ENCODE results near the gene CTTN.

Gene CTTN

DNA sequence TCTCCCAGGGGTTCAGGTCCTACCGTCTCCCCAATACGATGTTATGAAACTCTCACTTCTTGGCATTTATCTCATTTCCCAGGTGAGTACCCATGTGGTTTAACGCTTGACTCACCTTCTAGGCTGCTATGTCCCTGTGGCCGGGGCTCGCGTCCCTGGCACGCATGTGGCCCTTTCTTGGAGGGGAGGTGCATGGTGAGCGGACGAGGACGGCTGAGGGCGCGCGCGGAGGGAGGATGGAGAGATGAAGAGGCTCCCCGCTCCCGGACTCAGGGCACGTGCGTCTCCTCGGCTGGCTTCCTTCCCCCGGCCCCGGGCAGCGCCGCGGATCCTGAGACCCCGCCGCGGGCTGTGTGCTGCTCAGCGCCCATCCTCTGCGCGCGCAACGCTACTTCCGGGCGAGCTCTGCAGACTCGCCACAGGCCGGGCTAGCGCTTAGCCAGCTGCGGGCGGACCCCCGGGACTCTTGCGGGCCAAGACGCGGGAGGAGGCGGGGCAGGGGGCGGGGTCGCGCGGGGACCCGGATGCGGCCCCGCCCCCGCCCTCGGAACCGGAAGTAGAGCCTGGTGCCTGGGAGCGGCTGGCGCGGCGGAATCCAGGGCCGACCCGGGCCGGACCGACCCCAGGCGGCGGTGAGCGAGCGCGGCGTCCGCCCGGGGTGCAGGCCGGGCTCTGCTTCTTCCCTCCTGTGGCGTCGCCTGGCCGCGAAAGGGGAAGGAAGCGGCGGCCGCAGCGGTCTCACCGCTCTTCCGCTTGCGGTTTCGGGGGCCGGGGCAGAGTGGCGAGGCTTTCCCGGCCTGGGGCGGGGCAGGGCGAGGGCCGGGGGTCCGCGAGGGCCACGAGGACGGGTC is at the start of gene CTTN:
Gene CTTN (plus strand): TSS at position 547 of the 851 bp plus-strand sequence. CDS start 8,769 bp downstream, outside the sequence.
- DNase-seq (ENCODE audit: low read depth): peak; percentile 18

DNA sequence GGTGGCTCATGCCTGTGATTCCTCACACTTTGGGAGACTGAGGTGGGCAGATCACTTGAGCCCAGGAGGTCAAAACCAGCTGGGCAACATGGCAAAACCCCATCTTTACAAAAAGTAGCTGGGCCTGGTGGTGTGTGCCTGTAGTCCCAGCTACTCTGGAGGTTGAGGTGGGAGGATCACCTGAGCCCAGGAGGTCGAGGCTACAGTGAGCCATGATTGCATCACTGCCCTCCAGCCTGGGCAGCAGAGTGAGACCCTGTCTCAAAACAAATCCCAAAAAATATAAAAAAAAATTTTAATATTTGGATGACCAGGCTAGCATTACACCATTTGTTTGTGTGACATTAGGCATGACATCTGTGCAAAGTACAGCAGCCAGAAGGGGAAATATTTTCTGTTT is 49.7 kb upstream of the CTTN start:
- no peak for DNase-seq (ENCODE audit: low read depth)

DNA sequence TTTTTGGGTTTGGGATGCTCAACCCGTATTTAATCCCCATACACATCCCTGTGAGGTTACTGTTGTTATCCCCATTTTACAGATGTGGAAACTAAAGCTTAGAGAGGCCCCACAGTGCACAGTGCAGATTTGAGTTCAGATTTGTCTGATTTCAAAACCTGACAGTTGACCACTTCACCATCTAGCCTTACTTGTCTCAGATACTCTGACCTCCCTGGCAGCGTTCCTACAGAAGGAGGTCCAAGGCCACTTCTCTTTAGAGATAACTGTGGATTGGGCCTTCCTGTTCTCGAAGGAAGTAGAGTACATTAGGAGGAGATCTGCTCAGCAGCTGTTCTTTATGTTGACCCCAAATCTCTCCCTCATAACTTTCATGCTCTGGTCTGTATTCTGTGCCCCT is 46.7 kb upstream of the CTTN start:
- no peak for DNase-seq (ENCODE audit: low read depth)

DNA sequence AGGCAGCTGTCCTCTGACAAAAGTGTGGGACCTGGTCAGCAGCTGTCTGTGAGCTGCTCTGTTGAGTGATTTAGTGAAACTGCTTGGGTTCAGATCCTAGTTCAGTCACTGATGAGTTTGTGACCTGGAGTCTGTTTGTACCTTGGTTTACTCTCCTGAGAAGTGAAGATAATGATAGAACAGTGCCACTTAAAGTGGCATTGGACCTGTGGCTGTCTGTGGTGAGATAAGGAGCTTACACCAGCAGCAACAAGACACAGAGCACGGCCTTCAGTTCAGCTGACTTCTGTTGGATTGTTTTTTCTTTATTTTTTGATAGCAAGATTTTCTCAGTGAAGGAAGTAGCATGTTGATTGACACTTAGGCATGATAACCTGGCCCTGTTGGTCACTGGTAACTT is 46.2 kb upstream of the CTTN start:
- DNase-seq (ENCODE audit: low read depth): no peak

DNA sequence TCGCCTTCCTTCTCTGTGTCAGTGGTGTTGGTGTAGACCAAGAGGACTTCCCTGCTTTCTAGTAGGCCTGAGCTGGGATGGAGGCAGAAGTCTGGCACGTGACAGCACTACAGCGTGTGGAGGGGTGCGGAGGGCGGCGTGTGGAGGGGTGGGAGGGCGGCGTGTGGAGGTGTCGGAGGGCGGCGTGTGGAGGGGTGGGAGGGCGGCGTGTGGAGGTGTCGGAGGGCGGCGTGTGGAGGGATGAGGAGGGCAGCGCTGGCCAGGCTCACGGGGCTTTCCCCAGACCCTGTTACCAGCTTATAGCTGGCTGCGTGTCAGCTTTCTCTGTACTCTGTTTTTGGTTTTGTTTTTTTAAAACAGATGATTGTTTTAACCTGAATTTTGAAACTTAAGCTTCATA is 45.7 kb upstream of the CTTN start:
- no peak for DNase-seq (ENCODE audit: low read depth)

DNA sequence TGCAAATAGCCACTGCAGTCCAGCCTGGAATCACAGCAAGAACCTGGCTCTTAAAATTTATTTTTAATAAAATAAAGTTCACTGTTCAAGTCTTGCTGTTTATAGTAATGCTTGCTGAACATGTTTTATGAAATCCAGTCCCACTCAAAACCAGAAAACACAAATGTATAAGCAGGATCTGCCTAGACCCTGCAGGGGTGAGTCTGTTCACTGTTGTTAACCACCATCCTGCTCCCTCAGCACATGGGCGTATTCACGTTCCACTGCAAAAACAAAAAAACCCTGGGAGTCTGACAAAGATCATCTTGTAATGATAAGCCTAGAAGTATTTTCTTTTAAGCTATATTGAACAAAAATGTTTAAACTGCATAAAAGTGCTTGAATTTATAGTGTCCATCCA is 45.0 kb upstream of the CTTN start:
- DNase-seq (ENCODE audit: low read depth): no peak

DNA sequence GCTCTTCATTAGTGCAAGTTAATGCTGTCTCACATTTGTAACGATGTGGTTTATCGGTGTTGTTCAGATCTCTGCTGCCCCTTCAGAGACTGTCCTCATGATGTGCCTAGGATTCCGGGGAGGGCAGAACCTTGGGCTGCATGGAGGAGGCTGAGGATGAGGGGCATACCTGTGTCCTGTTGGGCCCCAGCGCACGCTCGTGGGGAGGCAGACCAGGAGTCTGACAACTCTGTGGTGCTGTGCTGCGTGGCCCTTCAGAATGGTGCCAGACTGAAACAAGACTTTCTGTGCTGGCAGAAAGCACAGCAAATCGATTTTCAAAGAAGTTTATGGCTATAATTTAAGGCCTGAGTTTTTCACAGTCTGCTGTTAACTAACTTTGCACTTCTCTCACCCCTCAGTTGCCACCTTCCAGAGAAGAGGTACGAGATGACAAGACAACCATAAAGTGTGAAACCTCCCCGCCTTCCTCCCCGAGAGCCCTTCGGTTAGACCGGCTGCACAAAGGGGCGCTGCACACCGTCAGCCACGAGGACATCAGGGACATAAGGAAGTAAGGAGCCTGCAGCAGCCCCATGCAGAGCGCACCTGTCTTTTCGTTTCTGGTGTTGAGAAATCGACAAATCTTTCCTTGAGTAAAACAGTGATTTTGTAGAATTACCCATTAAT is 44.3 kb upstream of the CTTN start:
- DNase-seq (ENCODE audit: low read depth): no peak

DNA sequence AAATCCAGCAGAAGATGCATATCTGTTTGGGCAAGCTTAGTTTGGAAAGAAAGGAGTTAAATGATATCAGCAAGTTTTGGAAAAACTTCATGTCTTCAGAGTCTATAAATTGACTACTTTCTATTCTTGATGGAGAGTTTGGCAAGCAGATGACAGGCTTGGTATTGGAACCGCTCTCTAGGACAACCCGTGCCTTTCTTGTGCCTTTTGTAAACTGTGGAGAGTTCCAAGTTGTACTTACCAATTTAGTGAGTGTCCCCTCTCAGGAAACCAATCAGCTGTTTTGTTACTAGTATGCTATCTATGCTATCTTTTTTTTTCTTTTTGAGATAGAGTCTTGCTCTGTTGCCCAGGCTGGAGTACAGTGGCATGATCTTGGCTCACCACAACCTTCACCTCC is 43.7 kb upstream of the CTTN start:
- DNase-seq (ENCODE audit: low read depth): no peak

DNA sequence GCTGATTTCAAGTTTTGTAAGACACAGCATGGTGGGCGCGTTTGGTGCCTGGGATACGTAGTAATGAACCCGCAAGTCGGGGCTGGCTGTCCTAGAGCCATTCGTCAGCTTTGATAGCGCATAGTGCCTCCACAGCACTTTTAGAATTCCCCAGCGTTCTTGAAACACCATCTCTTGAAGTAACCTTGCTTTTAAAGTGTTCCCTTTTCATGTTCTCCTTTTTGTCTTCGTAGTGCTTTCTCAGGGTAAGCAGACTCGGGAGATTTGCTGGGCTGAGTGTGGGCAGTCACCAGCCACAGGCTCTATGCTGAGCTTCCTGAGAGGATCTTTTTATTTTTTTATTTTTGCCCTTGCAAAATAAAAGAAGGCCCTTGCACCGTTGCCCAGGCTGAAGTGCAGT is 39.6 kb upstream of the CTTN start:
- DNase-seq (ENCODE audit: low read depth): no peak

DNA sequence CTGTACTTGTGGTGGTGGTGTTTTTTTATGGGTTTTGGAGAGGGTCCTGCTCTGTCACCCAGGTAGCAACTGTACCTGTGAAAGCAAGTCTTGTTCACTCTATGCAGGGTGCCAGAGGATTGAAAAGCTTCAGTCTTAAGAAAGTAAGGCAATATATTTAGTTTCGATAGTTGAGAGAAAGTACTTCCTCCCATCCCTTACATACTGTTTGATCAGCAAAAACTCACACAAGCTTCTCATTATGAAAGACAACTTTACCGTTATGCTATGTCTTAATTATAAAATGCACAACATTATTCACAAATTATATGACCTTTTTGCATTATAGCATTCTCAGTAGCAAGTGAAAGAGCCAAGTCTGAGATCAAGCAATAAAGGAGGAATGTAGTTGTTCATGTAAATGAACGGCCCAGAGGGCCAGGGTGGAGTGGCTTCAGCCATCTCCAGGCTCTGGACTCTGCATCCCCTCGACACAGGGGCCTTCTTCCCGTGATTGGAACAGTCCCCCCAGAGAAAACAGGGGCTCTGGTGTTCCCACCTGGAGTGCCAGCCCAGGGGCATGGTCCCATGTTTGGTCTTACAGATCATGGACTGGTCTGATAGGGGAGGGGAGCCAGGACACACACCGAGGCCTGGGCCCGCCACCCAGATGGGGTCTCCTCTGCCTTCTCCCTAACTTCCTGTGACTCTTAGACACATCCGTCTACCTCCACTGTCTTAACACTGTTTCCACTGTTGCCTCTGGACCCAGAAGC is 38.7 kb upstream of the CTTN start:
- no peak for DNase-seq (ENCODE audit: low read depth)

DNA sequence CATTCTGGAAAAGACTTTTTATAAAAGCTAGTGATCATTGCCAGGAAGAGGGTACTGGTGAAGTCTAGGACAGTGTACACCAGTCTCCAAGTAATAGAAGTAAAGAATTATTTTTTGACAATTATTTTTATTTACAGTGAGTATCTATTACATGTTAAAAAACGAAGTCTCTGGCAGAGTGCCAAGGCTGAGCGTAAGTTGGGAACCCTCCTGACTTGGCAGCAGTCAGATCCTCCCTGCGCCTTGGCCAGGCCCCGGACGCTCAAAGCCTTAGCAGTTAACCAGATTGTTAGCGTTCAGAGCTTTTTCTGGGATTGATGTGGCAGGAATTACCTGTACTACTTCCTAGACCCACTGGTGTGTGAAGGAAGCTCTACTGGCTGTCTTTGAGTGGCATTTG is 38.1 kb upstream of the CTTN start:
- no peak for DNase-seq (ENCODE audit: low read depth)

DNA sequence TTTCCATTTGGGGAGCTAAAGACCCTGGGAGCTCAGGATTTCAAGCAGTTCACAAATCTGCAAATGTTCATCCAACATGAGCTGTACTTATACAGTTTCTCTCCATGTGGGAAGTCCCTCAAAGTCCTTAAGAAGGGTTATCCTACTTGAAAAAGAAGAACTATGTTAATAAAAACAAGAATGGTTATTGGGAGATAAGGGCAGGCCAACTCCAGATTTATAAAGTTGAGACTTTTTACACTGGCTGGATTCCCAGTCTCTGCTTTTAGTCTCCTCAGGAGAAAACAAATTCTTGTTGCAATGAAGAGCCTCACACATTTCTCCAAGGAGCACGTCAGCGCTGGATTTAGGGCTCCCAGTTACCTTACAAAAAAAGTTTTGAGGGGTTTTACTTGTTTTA is 34.2 kb upstream of the CTTN start:
- DNase-seq (ENCODE audit: low read depth): no peak

DNA sequence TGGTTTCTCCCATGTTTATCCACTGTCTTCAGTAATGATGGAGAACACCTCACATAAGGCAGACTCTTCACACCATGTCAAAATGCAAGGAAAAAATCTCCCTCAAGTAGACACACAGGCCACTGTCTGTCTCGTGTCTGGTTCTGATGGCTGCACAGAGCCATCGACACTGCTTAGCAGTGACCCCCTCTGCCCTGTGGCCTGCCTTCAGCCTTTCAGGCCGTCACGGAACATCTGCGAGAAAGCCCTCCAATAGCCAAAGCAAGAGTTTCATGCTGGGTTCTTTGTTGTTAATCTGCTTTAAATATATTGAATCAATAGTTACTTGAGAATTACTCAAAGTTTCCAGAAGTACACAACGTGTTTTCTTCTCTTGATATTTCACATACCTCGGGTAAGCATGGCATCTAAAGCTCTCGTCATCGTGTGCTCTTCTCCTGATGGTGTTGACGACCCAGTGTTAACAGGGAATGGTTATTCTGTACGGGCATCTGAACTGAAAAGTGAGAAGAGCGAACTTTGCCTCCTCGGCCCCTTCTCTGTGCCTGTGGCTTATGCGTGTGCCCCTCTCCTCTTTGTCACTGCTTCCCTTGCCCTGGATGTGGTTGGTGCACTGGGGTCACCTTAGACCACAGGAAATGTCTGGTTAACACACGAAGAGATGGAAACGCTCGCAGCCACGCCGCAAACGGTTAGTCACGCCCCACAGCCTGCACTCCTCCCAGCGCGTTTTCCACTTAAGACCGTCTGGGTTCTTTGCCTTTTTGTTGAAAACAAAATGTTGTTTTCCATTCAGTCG is 33.4 kb upstream of the CTTN start:
- DNase-seq (ENCODE audit: low read depth): peak; percentile 43

DNA sequence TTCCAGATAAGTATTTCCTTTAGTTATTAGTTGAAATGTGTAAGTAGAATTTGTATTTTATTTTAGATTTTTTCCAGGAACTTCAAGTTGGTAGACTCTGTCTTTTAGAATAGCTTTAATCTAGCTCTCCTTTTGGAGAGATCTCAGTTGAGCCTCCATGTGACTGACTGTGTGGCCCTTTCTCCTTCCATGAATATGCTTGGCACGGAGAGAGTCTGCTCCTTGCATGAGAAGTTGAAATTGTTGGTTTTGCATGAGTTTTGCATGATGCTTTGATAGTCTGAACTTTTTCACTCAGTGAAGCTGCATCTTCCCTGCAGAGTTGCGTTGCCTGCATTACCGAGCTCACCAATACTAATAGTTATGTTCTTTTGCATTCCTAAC is 32.8 kb upstream of the CTTN start:
- no peak for DNase-seq (ENCODE audit: low read depth)

DNA sequence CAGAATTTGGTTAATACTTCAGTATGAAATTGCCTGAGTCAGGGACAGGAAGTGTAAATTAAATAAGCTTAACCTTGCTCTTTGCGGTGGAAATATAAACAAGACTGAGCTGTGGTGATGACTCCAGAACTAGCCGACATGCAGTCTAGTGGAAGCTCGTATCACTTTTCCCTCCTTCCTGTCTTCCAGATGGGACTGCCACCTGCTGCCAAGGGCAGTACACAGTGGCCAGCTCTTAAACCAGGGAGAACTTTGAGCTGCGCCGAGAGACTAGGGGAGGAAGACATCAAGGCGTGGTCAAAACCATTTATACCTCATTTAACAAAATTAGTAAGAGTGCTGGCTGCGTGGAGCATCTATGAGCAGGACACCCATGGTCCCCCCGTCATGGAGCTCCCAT is 31.3 kb upstream of the CTTN start:
- no peak for DNase-seq (ENCODE audit: low read depth)

DNA sequence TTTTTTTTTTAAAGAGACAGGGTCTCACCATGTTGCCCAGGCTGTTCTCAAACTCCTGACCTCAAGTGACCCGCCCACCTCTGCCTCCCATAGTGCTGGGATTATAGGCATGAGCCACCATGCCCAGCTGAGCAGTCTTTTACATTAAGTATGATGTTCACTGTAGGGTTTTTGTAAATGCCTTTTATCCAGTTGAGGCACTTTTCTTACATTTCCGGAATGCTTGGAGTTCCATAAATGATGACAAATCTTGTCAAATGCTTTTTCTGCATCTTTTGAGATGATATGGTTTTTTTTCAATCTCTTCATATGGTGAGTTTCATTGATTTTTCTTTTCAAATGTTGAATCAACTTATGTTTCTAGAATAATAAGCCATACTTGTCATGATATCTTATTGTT is 29.4 kb upstream of the CTTN start:
- DNase-seq (ENCODE audit: low read depth): no peak

DNA sequence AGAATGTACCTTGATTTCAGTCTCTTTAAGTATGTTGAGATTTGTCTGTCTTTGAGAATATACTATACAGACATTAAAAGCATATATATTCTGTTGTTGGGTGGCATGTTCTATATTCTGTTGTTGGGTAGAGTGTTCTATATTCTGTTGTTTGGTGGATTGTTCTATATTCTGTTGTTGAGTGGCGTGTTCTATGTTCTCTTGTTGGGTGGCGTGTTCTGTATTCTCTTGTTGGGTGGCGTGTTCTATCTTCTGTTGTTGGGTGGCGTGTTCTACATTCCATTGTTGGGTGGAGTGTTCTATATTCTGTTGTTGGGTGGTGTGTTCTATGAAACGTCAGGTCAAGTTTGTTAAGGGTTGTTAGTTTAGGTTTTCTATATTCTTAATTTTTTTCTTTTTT is 27.1 kb upstream of the CTTN start:
- no peak for DNase-seq (ENCODE audit: low read depth)

DNA sequence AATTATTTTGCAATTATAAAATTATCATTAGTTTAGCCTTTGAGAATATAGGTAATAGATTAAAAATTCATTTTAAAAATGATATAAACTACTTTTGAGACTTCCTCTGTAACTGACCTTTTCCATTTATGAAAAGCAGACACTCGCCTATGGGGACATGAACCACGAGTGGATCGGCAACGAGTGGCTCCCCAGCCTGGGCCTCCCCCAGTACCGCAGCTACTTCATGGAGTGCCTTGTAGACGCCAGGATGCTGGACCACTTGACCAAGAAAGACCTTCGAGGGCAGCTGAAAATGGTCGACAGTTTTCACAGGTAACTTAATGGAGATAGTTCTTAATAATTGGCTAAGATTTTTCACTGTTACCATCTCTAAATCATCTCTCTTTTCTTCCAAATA is 26.3 kb upstream of the CTTN start:
- no peak for DNase-seq (ENCODE audit: low read depth)

DNA sequence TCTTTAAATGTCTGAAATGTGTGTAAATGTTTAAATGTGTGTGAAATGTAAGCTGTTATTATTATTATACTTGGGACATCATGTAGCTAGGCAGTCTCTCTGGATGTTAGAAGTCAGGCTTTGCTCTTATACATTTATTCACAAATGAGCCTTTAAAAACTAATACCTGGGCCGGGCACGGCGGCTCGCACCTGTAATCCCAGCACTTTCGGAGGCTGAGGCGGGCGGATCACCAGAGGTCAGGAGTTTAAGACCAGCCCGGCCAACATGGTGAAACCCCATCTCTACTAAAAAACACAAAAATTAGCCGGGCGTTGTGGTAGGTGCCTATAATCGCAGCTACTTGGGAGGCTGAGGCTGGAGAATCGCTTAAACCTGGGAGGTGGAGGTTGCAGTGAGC is 21.7 kb upstream of the CTTN start:
- no peak for DNase-seq (ENCODE audit: low read depth)

DNA sequence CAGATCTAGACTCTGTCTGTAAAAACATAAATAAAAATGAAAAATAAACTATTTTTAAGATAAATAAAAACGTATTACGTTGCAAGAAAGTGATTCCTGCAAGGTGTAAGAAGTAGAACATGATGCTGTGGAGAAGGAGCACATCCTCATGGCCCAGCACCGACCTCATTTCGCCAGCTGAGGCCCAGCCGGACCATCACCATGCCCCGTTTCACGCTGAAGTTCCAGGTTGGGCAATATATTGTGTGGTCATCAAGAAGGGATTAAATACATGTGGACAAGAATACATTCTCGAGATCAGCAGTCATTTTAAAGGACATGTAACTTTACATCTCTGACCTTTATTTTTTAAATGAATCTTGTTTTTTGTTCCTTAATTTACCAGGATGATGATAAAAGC is 20.7 kb upstream of the CTTN start:
- no peak for DNase-seq (ENCODE audit: low read depth)

DNA sequence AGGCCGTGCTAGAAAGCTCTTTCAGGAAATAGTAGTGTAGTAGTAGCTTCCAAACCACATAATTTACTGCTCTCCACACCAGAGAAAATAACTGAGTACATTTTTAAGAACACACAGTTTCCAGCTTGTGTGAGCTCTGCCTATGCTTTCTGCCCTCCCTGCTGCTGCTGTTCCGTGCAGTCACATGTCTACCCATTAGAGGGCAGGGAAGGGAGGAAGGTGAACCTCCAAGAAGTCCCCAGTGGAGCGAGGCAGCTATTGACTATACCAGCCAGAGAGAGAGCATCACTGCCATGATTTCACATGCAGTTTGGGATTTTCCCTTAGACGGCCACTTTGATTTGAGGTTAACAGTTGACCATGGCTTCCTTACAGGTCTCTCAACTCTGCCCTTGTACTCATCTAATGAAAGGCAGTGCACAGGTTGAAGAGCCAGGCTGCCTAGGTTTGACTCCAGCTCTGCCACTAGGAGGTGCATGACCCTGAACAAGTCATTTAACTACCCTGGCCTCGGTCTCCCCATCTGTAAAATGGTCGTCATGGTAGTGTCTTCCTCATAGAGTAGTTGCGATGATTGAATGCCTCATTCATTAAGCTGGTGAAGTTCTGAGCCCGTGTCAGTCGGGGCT is 19.7 kb upstream of the CTTN start:
- DNase-seq (ENCODE audit: low read depth): no peak

DNA sequence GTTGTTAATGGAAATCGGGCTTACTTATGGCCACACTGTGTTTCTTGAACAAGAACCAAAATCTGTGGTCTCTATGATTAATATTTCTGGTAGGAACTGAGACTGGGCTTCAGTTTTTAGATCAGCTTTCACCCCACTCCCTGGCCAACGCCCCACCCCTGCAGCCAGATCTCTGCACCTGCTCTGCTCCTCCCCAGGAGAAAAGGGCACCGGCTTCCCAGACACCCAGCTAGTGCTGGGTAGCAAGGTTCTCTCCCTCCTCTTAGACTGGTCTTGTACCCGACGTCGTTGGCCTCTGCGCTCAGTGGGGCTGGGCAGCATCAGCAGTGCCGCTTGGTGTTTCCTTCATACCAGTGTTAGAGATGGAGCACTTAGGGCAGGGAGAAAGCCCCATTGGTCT is 17.0 kb upstream of the CTTN start:
- no peak for DNase-seq (ENCODE audit: low read depth)
